Endometrial microvascular endothelial cells (primary cell): Measurements from ENCODE around the gene HIP1. TPM values are rescaled to one million over a fixed set of nuclear protein-coding genes. Genes with fewer than 3 reads are reported as not detected.
"Not testable (repeated sequence)": the region's sequence is repeated elsewhere in the genome, so short reads cannot be mapped to it uniquely, and the experiment has no call there.

Experiments used
- in situ Hi-C: cut with HindIII; loops from 2 replicates; pipeline ENCODE4 v1.10.0; 2017; ENCODE audit warnings: low sequenced_read_pairs, low pct_unique_long_range_greater_than_20kb; ENCODE audit errors: inconsistent ontology term
- total RNA-seq: library from RNA; depleted of rRNA; stranded (reverse); fragments of >200 nt; gene quantifications from one replicate; pipeline ENCODE4 v1.2.3, GENCODE V29; 2015; ENCODE audit errors: inconsistent ontology term

The HIP1 gene
- total RNA-seq, 1 donor from 2014 or later, result 31.8 TPM

DNA sequence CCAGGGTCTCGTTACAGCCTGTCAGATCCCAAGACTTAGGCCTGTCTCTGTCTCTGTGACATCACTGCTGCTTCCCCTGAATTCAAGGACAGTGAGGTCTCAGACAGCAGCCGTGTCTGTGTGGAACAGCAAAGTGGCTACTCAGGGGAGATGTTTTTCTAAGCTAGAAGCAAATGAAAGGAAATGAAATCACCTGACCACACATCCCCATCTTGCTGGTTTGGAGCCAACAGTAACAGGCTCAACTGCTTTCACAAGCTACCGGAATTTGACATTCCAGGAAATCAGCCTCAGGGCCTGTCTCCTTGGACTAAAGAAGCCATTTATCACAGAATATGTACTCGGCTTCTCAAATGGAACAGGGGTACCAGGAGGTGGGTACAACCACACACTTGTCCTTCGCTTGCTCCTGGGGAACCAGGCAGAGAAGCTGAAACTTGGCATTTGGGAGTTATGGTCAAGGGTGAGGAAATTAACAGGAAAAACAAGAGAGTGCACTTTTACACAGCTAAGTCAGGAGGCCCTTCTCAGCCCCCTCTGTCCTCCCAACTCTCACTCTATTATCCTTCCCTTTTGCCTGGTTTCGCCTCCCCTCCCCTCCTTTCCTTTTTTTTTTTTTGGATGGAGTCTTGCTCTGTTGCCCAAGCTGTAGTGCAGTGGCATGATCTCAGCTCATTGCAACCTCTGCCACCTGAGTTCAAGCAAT, 173.5 kb downstream of the HIP1 start:
- in situ Hi-C loops, result no loop called here

DNA sequence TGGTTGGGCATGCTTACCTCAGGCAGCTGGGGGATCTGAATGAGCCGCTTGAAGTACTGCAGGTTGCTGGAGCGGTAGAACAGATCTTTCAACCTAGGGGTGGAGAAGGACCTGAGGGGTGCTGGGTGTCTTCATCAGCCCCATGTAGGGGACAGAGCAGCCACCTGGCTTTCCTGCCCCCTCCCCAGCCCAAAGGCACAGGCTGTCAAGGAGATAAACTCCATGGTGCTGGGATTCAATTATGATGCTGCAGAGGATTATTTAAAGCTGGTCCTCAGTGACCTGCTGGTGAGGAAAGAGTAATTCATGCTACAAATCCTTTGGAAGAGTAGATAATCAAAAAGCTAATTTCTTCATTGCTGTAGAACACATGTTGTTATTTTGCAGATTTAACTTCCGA, 175.6 kb downstream of the HIP1 start:
- in situ Hi-C loops, result no loop called here

DNA sequence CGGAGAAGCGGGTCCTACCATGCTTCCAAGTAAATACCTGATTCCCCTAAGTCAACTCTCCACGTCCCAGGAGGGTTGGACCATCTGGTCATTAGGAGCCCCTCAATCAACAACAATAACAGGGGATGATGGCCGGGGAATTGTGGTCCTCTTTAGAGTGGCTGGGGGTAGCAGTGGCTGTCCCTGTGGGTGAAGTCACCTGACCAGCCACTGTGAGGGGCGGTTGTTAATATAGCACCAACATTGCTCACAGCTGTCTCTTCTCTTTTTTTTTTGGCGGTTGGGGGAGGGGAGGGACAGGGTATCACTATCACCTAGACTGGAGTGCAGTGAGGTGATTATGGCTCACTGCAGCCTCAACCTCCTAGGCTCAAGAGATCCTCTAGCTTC, 178.8 kb downstream of the HIP1 start:
- in situ Hi-C loops, result no loop called here

DNA sequence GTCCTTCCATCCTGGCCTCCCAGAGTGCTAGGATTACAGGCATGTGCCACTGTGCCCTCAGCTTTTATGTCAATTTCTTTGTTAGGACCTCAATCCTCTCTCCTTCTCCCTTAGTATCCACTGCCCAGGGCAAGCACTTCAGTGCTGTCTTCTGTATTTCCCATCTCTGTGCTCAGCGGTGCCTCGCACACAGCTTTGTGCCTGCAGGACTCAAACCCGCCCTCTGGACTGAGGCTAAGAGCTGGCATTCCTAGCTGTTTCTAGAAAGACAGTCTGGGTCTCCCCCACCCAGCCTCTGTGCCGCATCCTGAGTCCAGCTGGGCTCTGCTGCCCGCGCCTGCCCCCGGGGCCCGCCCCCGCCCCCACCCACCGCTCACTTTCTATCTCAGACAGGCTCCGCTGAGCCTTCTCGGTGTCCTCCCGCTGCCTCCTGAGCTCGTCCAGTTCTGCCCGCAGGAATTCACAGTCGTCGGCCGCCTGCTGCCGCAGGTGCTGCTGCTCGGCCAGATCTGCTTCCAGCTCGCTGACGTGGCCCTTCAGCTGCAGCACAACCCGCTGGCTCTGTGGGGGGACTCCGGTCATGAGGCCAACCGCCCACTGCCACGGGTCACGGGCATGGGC, 179.3 kb downstream of the HIP1 start:
- in situ Hi-C loops, result no loop called here

DNA sequence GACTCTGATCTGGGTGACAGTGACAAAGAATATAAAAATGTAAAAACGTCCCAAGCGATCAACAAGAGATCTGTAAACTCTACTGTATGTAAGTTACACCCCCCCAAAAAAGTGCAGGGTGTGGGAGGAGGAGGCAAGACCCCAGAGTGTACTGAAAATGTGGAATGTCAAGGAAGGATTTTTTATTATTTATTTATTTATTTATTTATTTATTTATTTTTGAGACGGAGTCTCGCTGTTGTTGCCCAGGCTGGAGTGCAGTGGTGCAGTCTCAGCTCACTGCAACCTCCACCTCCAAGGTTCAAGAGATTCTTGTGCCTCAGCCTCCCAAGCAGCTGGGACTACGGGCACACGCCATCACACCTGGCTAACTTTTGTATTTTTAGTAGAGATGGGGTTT, 181.9 kb downstream of the HIP1 start:
- in situ Hi-C loops, result not testable (repeated sequence)

DNA sequence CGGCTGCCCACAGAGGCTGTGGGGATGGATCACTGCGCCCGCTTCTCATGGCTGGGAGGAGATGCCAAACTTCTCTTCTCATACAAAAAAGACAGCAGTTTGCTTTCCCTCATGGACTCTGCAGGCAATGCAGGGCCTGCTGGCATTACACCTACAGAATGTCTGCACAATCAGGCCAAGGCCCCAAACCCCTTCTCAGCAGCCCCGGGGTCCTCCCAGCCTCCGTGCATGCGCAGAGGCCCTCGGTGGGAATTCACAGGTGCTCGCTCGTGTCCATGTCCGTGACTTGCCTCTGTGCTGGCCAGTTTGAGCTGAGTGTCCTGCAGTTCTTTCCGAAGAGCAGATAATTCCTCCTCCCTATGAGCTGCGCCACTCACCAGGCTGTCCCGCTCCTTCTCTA, 183.0 kb downstream of the HIP1 start:
- in situ Hi-C loops, result no loop called here

DNA sequence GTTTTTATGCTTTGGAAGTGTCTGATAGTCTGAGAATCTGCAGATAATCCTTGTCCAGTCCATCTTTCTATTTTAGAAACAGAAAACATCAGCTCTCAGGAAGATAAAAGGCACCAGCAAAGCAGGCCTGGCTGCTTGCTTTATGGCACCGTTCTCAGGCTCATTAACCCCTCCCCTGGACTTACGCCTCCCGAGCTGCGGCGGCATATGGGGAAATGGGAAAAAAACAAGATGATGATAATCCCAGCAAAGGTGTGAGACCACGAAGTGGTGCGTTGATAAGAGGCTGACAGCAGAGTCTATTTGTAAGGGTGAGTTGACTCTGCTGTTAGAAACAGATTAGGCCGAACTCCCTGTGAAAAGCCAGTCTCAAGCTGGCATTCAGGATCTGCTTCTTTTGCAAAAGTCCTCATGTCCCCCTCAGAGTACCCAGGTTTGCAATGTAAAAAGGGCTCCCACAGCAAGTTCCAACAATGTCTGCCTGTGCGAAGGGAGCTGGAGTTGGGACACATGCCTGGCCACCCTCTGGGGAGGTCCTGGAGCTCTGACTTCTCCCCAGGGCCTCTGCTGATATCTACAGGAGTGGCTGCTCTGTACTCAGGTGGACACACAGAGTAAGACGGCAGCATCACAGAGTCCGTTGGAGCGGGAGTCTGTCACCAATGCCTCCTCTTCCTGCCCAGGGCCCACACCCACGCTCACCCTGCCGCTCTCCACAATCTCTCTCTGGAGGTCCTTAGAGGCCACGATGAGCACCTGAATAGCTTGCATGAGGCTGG, 192.3 kb downstream of the HIP1 start:
- in situ Hi-C loops, result no loop called here

DNA sequence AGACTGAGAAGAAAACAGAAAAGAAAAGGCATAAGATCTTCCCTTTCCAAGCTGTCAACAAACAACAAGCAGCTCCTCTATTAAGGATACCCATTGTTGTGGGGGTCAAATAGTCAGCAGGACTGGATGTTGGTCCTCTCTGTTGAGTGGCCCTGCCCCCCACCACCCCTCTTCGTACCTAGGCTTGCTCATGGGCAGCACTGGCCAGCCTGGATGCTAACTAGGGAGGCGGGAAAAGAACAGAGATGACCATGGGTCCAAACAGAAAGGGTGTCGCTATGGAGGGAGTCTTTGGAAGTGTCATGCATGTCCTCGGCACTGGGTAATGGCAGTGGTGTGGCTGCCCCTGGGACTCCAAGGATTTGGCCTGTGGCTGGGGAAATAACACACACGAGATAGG, 201.0 kb downstream of the HIP1 start:
- in situ Hi-C loops, result no loop called here

DNA sequence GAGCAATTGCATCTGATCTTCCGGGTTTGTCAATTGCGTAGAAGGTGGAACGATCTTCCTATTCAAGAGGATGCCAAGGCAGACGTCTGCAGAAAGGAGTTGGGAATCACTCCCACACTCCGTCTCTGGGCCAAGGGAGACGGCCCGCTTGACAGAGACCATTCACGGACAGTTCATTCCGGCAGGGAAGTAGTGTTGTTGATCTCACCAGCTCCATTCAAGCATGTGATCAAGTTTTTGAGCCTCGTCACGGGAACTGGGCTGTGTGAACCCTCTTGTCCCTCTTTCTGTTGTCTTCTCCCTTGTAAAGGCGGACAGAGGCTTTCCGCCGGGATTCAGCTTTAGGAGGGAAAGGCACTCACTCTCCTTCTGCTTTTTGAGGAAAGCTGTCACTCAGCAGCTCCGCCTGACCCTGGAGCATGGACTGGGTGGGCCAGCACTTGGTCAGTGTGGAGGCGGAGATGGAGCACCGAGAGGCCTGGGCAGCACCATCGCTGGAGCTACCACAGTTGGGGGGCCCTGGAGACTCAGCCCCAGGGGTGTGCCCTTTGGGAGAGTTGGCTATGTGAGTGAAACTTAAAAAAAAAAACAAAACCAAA, 201.7 kb downstream of the HIP1 start:
- in situ Hi-C loops, result no loop called here

DNA sequence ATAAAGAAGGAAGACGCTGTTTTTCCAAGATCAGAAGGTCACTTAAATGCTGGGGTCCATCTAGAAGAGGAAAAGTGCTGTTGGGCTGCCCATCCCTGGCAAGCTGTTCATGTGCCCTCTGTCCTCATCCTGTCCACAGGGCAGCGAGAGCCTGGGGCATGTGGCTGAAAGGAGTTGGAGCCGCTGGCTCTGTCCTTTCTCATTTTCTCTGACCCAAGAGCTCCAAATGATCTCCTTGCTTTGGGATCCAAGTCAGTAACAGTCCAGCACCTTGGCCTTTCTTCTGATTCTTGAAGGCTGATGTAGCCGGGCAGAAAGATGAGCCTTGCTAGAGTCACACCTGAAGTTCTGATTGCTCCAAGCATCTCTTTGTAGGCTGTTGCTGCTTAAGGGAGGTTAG, 202.2 kb downstream of the HIP1 start:
- in situ Hi-C loops, result no loop called here

DNA sequence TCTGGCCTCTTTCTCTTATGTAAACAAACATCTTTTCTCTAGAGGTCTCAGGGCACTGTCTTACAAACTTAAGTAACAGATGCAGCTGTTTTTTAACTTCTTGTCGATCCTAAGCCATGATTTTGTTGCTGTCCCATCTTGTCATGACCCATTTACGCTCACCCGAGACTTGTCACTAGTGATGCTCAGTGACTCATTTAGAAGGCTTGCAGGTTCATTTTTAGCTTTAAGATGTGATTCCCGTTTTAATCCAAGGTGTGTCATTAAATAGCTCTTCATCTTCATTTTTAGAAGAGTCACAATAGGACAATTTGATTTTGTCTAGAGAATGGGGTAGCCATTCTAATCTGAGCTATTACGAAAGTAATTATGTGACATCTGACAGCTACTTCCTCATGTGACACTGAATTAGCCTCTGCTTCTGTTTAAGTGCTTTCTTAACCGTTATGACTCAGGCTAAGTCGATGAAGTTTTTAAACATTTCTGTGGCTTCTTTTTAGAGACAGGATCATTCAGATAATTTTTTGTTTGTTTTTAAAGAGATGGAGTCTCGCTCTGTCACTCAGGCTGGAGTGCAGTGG, 203.9 kb downstream of the HIP1 start:
- in situ Hi-C loops, result no loop called here

DNA sequence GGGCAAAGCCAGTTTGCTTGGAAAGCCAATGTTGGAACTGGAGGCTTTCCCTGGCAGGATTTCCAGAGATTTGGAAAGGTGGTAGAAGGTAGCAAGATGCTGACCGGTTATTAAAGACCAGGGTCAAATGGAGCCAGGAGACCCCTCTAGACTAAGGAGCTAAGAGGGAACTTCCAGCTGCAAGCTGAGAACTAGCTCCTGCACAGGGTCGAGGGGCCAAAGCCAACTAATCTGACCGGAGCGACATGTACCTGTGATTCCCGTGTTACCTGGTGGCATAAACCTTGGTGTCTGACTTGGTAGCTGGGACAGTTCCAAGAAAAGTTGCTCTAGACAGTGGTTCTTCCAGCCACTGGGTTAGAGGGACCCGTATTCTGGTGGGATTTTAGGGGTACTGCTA, 204.8 kb downstream of the HIP1 start:
- in situ Hi-C loops, result no loop called here

DNA sequence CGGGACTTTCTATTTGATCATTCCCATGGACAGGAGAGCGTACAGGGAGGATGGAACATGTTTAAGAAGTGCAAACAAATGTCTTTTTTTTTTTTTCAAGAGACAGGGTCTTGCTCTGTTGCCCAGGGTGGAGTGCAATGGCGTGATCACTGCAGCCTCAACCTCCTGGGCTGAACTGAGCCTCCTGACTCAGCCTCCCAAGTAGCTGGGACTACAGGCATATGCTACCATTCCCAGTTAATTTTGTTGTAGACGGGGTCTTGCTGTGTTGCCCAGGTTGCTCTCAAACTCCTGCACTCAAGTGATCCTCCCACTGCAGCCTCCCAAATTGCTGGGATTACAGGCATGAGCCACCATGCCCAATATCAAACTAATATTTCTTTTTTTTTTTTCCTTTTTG, 206.1 kb downstream of the HIP1 start:
- in situ Hi-C loops, result no loop called here

DNA sequence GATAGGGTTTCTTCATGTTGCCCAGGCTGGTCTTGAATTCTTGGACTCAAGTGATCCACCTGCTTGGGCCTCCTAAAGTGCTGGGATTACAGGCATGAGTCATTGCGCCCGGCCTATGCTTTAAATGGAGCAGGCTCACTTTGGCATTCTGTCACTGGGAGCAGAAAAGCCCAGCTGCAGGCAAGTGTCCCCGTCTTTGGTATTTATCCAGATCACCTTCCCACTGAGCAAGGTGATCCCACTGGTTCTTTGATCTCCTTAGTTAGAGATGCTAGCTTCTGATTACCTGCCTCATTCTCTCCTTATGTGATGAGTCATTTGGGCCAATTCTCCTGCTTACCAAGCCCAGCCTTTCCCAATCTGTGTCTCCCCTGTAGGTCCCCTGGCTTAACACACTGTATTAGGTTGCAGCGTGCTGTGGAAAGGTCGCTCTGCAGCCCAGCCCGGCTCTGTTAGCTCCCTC, 207.4 kb downstream of the HIP1 start:
- in situ Hi-C loops, result no loop called here

DNA sequence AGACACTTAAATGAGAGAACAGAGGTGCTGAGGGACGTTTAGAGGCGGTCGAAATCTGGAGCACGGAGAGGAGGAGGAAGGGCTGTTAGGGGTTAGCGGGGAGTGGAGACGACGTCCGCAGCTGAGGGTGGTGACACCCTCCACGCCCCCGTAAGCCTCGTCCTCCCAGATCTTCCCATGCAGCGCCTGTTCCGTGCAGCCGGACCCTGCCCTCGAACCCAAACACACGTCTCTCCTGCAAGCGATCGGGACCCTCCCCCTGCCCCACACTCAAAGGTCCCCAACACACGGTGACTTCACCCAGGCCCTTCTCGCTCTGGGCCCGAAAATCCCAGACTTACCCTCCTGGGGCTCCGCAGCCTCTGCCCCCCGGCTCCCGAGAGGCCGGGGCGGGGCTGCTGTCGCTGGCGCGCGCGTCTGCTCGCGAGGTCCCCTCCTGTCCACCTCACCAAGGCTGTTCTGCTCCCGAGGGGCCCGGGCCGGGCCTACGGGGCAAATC, 211.5 kb downstream of the HIP1 start:
- in situ Hi-C loops, result not testable (repeated sequence)

DNA sequence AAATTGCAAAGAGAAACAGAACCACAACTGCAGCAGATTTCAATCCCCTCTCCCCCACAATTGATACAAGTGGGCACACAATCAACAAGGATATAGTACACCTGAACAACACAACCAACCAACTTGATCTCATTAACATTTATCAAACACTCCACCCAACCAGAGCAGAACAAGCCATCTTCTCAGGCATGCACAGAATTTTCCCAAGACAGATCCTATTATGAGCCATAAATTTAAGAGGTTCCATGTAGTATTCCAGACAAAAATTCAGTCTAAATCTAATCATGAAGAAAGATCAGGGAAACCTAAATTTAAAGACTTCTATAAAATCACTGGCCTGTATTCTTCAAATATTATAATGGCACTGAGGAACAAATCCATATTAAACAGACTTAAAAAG, 217.0 kb downstream of the HIP1 start:
- in situ Hi-C loops, result not testable (repeated sequence)

DNA sequence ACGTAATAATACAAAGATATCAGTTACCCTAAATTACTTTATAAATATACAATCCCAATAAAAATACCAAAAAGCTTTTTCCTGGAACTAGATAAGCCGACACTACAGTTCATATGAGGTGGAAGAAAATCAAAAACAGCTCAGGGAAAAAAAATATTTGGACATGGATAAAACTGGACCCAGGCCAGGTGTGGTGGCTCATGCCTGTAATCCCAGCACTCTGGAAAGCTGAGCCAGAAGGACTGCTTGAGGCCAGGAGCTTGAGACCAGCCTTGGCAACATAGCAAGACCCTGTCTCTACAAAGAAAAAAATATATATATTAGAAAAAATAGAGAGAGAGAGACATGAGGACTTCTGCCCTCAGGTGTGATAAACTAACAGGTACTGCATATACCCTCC, 219.9 kb downstream of the HIP1 start:
- in situ Hi-C loops, result not testable (repeated sequence)

DNA sequence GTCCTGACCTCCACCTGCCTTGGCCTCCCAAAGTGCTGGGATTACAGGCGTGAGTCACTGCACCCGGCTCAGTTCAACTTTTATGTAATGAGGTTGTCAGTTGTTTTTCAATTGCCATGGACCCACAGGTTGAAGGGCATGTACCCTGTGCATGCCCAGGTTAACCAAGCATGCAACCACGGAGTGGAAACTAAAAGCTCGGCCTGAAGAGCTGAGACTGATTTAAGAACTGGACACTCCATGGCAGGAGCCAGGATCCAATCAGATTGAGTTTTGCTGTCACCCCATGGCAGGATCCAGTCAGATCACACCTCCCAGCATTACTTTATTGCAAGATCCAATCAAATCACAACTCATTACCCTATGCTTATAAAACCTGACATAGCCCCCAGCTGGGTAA, 229.7 kb downstream of the HIP1 start:
- in situ Hi-C loops, result not testable (repeated sequence)

DNA sequence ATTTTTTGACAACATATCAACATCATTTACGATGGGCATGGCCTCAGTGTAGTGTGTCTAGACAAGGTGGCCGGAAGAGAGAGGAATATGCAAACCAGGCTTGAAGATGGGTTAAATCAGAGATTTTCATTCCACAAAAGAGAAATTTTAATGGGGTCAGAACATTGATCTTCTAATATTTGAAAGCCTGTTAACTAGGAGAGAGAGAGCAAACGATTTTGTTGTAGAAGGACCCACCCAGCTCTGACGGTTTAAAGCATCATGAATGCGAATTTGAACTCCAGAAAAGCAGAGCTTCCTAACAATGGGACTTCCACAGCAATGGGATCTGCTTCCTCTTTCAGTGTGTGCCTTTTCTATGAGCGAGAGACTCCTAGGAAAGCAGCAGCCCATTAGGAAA, 246.7 kb downstream of the HIP1 start, which contains the start of gene SPDYE5:
Gene SPDYE5 (plus strand): TSS at position 301 of the 400 bp plus-strand sequence. CDS start 1,728 bp downstream, outside the sequence.
- in situ Hi-C loops, result not testable (repeated sequence)
